Upper lobe of right lung (tissue), 1 donor: ENCODE data around the gene C1orf216. TPM values are rescaled to one million over a fixed set of nuclear protein-coding genes. Genes with fewer than 3 reads are reported as not detected.

Source experiments
- ATAC-seq: fragments of 200-7000 bp; cut with Tn5 transposase; one replicate; pipeline ENCODE4 v1.9.1; 2020; ENCODE audit warnings: mild to moderate bottlenecking, moderate library complexity
- DNase-seq: peaks from one replicate; pipeline ENCODE4 v3.0.0-alpha.2; 2020
- H3K27ac ChIP-seq: fragments of 200-600 bp; one replicate; pipeline ENCODE4 v1.8.0; 2022
- H3K27me3 ChIP-seq: fragments of 200-600 bp; one replicate; pipeline ENCODE4 v1.8.0; 2022; ENCODE audit warnings: mild to moderate bottlenecking
- H3K36me3 ChIP-seq: fragments of 200-600 bp; one replicate; pipeline ENCODE4 v1.8.0; 2022
- H3K4me1 ChIP-seq: fragments of 200-600 bp; one replicate; pipeline ENCODE4 v1.8.0; 2022
- H3K4me3 ChIP-seq: fragments of 200-600 bp; one replicate; pipeline ENCODE4 v1.8.0; 2022; ENCODE audit warnings: mild to moderate bottlenecking
- H3K9me3 ChIP-seq: fragments of 200-600 bp; one replicate; pipeline ENCODE4 v1.8.0; 2022
- CTCF ChIP-seq: fragments of 200-600 bp; IDR thresholded peaks from one replicate; pipeline ENCODE4 v1.8.0; 2022; ENCODE audit warnings: antibody characterized with exemption
- intact Hi-C: fragments of 100-400 bp; cut with DNase I; formaldehyde crosslinking; loops from one replicate; pipeline ENCODE4 v1.11.0; 2022
- total RNA-seq: library from RNA; stranded (reverse); fragmentation: NEBNext Ultra II Directional; extraction: Animal tissue kit (Norgen Biotek cat#: 25700); gene quantifications from one replicate; pipeline ENCODE4 v1.2.1, GENCODE V29; 2021
- donor health status: DM: no; HTN: yes; CAD: no; lungs with severe emphysema.

The C1orf216 gene
- total RNA-seq, 1 donor from 2014 or later = 13.9 TPM

- Histone ChIP-seq H3K9me3 (no peaks in the 10 kb centered on the region), H3K4me3 (no peak overlapping the region), H3K27ac (no peak overlapping the region), H3K36me3 (no peaks in the 10 kb centered on the region), H3K4me1 (no peaks in the 10 kb centered on the region), H3K27me3 (peaks cover 13% of the 10 kb centered on the region)
- DNase-seq = no peak
- intact Hi-C loops = no loop called here
- TF ChIP-seq CTCF = no peak
- no peak for ATAC-seq
Measured at GRCh38 chr1:35666216-35666615, 52.5 kb downstream of the C1orf216 start.

Other genes with a start within 250 kb of the C1orf216 start
- gene KIAA0319L, start 161.5 kb downstream of the C1orf216 start, total RNA-seq = 87.7 TPM
- 24.8 TPM for gene NCDN, start 161.1 kb downstream of the C1orf216 start, total RNA-seq
- 1.9 TPM for gene TFAP2E, start 145.6 kb downstream of the C1orf216 start, total RNA-seq
- 44.1 TPM for gene PSMB2, start 77.4 kb downstream of the C1orf216 start, total RNA-seq
- gene CLSPN, start 51.1 kb upstream of the C1orf216 start, total RNA-seq = 0.55 TPM
- gene AGO4, start 89.1 kb upstream of the C1orf216 start, total RNA-seq = 23.6 TPM
- 27.7 TPM for gene AGO1, start 164.3 kb upstream of the C1orf216 start, total RNA-seq
- gene AGO3, start 212.2 kb upstream of the C1orf216 start, total RNA-seq = 34.1 TPM